Ishikawa (cell line): ENCODE results near the gene KIAA0586.

ENCODE experiments used
- CEBPB ChIP-seq: IDR thresholded peaks from 2 replicates; pipeline ENCODE4 v1.6.1; 2012
- CREB1 ChIP-seq: IDR thresholded peaks from 2 replicates; pipeline ENCODE4 v1.6.1; 2012; ENCODE audit warnings: low read depth
- EGR1 ChIP-seq: IDR thresholded peaks from 2 replicates; pipeline ENCODE4 v1.6.1; 2012
- EP300 ChIP-seq: IDR thresholded peaks from 2 replicates; pipeline ENCODE4 v1.6.1; 2012; ENCODE audit warnings: borderline replicate concordance
- FOXM1 ChIP-seq: IDR thresholded peaks from 2 replicates; pipeline ENCODE4 v1.6.1; 2012; ENCODE audit warnings: low read depth, borderline replicate concordance
- NFIC ChIP-seq: IDR thresholded peaks from 2 replicates; pipeline ENCODE4 v1.6.1; 2012
- RAD21 ChIP-seq: IDR thresholded peaks from 2 replicates; pipeline ENCODE4 v1.6.1; 2012; ENCODE audit warnings: low read depth
- TAF1 ChIP-seq: IDR thresholded peaks from 2 replicates; pipeline ENCODE4 v1.6.1; 2012; ENCODE audit warnings: low read depth, mild to moderate bottlenecking
- TCF12 ChIP-seq: IDR thresholded peaks from 2 replicates; pipeline ENCODE4 v1.6.1; 2012; ENCODE audit warnings: low read depth
- TEAD4 ChIP-seq: IDR thresholded peaks from 2 replicates; pipeline ENCODE4 v1.6.1; 2012
- YY1 ChIP-seq: IDR thresholded peaks from 2 replicates; pipeline ENCODE4 v1.6.1; 2012; ENCODE audit warnings: low read depth
- ZBTB7A ChIP-seq: IDR thresholded peaks from 2 replicates; pipeline ENCODE4 v1.6.1; 2012; ENCODE audit warnings: low read depth
- TF ChIP-seq, protein P1 (sequence below): IDR thresholded peaks from 2 replicates; pipeline ENCODE4 v1.6.1; 2012
- TF ChIP-seq, protein P2 (sequence below): IDR thresholded peaks from 2 replicates; pipeline ENCODE4 v1.6.1; 2012; ENCODE audit warnings: low read depth, mild to moderate bottlenecking
- TF ChIP-seq, protein P3 (sequence below): IDR thresholded peaks from 2 replicates; pipeline ENCODE4 v1.6.1; 2012

Gene KIAA0586

DNA sequence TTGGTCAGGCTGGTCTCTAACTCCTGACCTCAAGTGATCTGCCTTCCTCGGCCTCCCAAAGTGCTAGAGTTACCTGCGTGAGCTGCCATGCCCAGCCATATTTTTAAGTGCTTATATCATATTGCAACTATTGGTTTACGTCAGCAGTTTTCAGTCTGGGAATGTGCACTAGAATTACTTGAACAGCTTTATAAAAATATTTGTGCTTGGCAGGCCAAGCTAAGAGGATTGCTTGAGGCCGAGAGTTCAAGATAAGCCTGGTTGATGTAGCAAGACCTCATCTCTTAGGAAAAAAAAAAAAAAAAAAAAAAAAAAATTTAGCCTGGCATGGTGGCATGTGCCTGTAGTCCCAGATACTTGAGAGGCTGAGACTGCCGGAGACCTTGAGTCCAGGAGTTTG lies 17.1 kb downstream of the KIAA0586 start:
- TF ChIP-seq TAF1 (no peak), ZBTB7A (no peak), TCF12 (no peak), RAD21 (no peak), EP300 (no peak), FOXM1 (no peak), CREB1 (no peak), TEAD4 (no peak), CEBPB (no peak)
- TF ChIP-seq, protein P1, sequence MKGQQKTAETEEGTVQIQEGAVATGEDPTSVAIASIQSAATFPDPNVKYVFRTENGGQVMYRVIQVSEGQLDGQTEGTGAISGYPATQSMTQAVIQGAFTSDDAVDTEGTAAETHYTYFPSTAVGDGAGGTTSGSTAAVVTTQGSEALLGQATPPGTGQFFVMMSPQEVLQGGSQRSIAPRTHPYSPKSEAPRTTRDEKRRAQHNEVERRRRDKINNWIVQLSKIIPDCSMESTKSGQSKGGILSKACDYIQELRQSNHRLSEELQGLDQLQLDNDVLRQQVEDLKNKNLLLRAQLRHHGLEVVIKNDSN = no peak
- TF ChIP-seq, protein P2, sequence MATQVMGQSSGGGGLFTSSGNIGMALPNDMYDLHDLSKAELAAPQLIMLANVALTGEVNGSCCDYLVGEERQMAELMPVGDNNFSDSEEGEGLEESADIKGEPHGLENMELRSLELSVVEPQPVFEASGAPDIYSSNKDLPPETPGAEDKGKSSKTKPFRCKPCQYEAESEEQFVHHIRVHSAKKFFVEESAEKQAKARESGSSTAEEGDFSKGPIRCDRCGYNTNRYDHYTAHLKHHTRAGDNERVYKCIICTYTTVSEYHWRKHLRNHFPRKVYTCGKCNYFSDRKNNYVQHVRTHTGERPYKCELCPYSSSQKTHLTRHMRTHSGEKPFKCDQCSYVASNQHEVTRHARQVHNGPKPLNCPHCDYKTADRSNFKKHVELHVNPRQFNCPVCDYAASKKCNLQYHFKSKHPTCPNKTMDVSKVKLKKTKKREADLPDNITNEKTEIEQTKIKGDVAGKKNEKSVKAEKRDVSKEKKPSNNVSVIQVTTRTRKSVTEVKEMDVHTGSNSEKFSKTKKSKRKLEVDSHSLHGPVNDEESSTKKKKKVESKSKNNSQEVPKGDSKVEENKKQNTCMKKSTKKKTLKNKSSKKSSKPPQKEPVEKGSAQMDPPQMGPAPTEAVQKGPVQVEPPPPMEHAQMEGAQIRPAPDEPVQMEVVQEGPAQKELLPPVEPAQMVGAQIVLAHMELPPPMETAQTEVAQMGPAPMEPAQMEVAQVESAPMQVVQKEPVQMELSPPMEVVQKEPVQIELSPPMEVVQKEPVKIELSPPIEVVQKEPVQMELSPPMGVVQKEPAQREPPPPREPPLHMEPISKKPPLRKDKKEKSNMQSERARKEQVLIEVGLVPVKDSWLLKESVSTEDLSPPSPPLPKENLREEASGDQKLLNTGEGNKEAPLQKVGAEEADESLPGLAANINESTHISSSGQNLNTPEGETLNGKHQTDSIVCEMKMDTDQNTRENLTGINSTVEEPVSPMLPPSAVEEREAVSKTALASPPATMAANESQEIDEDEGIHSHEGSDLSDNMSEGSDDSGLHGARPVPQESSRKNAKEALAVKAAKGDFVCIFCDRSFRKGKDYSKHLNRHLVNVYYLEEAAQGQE = no peak
- TF ChIP-seq, protein P3, sequence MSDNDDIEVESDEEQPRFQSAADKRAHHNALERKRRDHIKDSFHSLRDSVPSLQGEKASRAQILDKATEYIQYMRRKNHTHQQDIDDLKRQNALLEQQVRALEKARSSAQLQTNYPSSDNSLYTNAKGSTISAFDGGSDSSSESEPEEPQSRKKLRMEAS = no peak

DNA sequence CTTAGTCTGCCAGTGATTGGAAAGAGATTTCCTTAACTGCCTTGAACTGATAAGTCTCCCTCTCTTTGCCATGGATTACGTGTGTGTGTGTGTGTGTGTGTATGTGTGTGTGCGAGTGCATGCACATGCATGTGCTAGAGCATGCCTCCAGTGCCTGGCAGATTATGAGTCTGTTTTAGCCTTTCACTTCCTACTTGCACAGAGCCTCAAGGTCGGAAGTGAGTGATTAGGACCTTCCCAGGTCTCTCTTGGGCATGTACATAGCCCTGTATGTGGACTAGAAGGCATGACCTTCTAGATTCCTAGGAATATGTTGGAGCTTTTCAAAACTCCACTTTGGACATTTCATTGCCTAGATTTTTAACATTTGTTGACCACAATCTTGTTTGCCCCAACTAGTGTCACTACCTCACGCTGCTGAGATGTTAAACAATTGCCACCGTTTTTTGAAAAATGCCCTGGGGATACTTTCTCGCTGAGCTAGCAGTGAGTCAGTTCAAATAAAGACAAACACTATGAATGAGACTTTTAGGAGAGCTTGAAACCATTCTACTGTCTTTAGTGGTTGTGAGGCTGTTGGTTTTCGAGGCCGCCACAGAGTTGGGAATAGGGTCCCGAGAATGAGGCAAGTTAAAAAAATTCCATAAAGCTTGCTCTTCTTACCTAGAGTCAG lies 28.2 kb downstream of the KIAA0586 start:
- TF ChIP-seq, protein P2 = no peak
- TF ChIP-seq TCF12 (no peak), RAD21 (no peak), CEBPB (no peak), NFIC (no peak), CREB1 (no peak), YY1 (no peak), EP300 (no peak), TAF1 (no peak), ZBTB7A (no peak), EGR1 (no peak), FOXM1 (no peak), TEAD4 (no peak)
- TF ChIP-seq, protein P1 = no peak
- TF ChIP-seq, protein P3 = no peak

DNA sequence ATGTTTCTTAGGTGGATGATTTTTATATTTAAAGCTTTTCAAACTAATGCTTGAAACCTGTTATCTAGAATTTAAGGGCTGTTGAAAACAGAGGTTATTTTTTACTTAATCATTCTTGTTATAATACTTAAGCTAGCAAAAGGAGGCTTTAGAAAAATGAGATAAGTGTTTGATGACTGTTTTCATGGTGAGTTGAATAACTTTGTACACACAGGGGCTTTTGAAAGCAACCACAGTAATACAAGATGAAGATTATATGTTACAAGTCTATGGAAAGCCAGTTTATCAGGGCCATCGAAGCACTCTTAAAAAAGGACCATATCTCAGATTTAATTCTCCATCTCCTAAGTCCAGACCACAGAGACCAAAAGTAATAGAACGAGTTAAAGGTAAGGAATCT lies 33.3 kb downstream of the KIAA0586 start:
- TF ChIP-seq, protein P1 = no peak

DNA sequence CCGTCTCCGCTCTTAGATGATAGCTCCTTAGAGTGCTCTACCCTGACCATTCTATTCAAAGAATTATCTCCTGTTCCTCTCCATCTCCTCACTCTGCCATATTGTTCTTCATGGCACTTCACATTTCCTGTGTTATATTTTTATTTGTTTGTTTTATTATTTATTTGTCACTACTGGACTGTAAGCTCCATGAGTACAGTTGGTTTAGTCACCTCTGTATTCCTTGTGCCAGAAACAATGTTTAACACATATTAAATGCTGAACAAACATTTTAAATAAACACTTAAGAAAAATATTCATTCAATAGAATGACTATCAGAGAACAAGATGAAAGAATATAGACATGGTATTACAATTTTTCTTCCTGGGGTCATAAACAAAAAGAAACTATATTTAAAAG lies 35.6 kb downstream of the KIAA0586 start:
- TF ChIP-seq TEAD4 = no peak
- TF ChIP-seq CEBPB = no peak
- TF ChIP-seq RAD21 = no peak
- TF ChIP-seq, protein P3 = no peak
- TF ChIP-seq TAF1 = no peak
- no peak for TF ChIP-seq YY1
- no peak for TF ChIP-seq FOXM1
- TF ChIP-seq NFIC = no peak
- no peak for TF ChIP-seq EGR1
- TF ChIP-seq, protein P2 = no peak
- no peak for TF ChIP-seq ZBTB7A
- no peak for TF ChIP-seq TCF12
- TF ChIP-seq EP300 = no peak
- no peak for TF ChIP-seq CREB1
- TF ChIP-seq, protein P1 = no peak
